MCF 10A (cell line): ENCODE data around the gene OLIG2. TPM values are rescaled to one million over a fixed set of nuclear protein-coding genes. Genes with fewer than 3 reads are reported as not detected.

Source experiments
- BruUV-seq: library from RNA; stranded (reverse); fragments of 400-500 nt; replicated peaks from 2 replicates; lab custom pipeline; 2021; lab: Mats Ljungman, UMichigan
- CTCF ChIA-PET: fragments of 300-600 bp; sonication (Branson Sonifier 250); formaldehyde crosslinking; extraction: SDS; loops from one replicate; lab custom pipeline; 2021; ENCODE audit warnings: antibody characterized with exemption, inconsistent platforms; lab: Yijun Ruan, JAX
- POLR2A ChIA-PET: fragments of 300-600, 350-650 bp; sonication (Branson Sonifier 250); formaldehyde crosslinking; extraction: SDS; loops from one replicate; lab custom pipeline; 2020; ENCODE audit warnings: antibody characterized with exemption, inconsistent platforms; lab: Yijun Ruan, JAX
- DNase-seq: peaks from one replicate; pipeline ENCODE4 v3.0.0-alpha.2; 2018; ENCODE audit not compliant: unreplicated experiment
- H3K27ac Mint-ChIP-seq: one replicate; pipeline ENCODE4 v1.8.0; 2022; ENCODE audit warnings: mild to moderate bottlenecking, low read depth, mixed read lengths; ENCODE audit not compliant: unreplicated experiment
- H3K27me3 Mint-ChIP-seq: one replicate; pipeline ENCODE4 v1.8.0; 2022; ENCODE audit warnings: mixed read lengths; ENCODE audit not compliant: insufficient read depth, unreplicated experiment
- H3K36me3 Mint-ChIP-seq: one replicate; pipeline ENCODE4 v1.8.0; 2022; ENCODE audit warnings: mild to moderate bottlenecking, moderate library complexity, mixed read lengths; ENCODE audit not compliant: insufficient read depth, unreplicated experiment
- H3K4me1 Mint-ChIP-seq: one replicate; pipeline ENCODE4 v1.8.0; 2022; ENCODE audit warnings: mixed read lengths; ENCODE audit not compliant: insufficient read depth, unreplicated experiment
- H3K4me3 Mint-ChIP-seq: one replicate; pipeline ENCODE4 v1.8.0; 2022; ENCODE audit warnings: mild to moderate bottlenecking, moderate library complexity, mixed read lengths; ENCODE audit not compliant: unreplicated experiment
- H3K9me3 Mint-ChIP-seq: one replicate; pipeline ENCODE4 v1.8.0; 2022; ENCODE audit warnings: mixed read lengths; ENCODE audit not compliant: unreplicated experiment
- intact Hi-C: fragments of 100-400 bp; cut with micrococcal nuclease; formaldehyde crosslinking; loops from 2 replicates; pipeline ENCODE4 v1.14.1; 2022
- total RNA-seq: library from RNA; stranded (reverse); gene quantifications from 2 replicates; pipeline ENCODE4 v1.2.3, GENCODE V29; 2022
- TF ChIP-seq, protein P1 (sequence below): fragments of 200-600 bp; IDR thresholded peaks from one replicate; pipeline ENCODE4 v1.8.0; 2022; ENCODE audit warnings: antibody characterized with exemption, mild to moderate bottlenecking; ENCODE audit not compliant: unreplicated experiment

The OLIG2 gene
- total RNA-seq, 1 experiment from 2014 or later = not detected

DNA sequence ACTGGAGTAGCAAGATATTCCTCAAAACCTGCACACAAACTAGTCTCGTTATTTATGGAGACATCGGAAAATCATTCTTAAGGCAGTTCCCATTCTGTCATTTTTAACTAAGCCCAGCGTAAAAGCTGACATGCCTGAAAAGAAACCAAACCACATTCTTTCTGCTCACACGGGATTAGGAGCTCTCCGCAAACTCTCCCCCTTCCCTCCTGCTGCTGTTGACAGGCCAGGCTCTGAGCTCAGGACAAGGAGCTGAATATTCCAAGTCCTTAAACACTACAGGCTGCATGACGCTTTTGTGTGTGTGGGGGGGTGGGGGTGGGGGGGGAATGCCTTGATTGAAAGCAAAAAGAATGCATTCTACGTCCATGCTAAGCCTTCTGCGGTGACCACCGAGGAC lies 49.4 kb downstream of the OLIG2 start:
- H3K36me3 Mint-ChIP-seq = no peaks in the 10 kb centered on the region
- H3K9me3 Mint-ChIP-seq = no peaks in the 10 kb centered on the region
- no TSS peak for BruUV-seq
- H3K27ac Mint-ChIP-seq = no peak overlapping the region
- no peak overlapping the region for H3K4me3 Mint-ChIP-seq
- ChIA-PET CTCF (interaction anchor here (0.5 kb wide), 1 partner anchor 28 kb away, joined by 3 read pairs; no protein-coding TSS in a partner anchor), POLR2A (no interaction called here)
- no peak for DNase-seq
- TF ChIP-seq, protein P1, sequence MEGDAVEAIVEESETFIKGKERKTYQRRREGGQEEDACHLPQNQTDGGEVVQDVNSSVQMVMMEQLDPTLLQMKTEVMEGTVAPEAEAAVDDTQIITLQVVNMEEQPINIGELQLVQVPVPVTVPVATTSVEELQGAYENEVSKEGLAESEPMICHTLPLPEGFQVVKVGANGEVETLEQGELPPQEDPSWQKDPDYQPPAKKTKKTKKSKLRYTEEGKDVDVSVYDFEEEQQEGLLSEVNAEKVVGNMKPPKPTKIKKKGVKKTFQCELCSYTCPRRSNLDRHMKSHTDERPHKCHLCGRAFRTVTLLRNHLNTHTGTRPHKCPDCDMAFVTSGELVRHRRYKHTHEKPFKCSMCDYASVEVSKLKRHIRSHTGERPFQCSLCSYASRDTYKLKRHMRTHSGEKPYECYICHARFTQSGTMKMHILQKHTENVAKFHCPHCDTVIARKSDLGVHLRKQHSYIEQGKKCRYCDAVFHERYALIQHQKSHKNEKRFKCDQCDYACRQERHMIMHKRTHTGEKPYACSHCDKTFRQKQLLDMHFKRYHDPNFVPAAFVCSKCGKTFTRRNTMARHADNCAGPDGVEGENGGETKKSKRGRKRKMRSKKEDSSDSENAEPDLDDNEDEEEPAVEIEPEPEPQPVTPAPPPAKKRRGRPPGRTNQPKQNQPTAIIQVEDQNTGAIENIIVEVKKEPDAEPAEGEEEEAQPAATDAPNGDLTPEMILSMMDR = no peak
- no peaks in the 10 kb centered on the region for H3K4me1 Mint-ChIP-seq
- intact Hi-C loops = no loop called here
- H3K27me3 Mint-ChIP-seq = peaks cover 73% of the 10 kb centered on the region

DNA sequence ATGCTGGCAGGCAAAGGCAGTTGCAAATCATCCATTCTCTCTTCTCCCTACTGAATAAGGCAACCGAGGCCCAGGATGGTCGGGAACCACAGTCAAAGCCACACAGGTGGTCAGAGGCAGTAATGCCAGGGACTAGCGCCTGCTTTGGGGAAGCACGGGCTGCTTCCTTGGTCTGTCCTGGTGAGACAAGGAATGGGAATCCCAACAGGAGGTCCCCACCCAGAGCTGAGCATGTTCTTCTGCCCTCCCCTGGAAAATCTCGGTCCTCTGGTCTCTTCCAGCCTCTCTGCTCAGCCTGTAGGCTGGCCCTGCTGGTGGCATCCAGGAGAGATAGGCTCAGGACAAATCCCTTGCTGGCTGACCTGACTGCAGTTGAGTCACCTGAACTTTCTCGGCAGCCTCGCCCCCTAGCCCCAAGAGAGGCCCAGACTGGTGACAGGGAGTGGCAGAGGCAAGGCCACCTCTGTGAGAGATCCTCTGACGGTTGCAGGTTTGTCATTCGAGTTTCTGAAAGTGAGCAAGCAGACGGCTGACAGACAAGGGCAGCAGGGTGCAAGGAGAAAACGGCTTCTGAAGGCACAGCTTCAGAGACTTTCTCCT lies 50.0 kb downstream of the OLIG2 start:
- intact Hi-C loops = no loop called here
- no peaks in the 10 kb centered on the region for H3K4me1 Mint-ChIP-seq
- H3K9me3 Mint-ChIP-seq = no peaks in the 10 kb centered on the region
- peaks cover 73% of the 10 kb centered on the region for H3K27me3 Mint-ChIP-seq
- TF ChIP-seq, protein P1 = no peak
- no peak overlapping the region for H3K27ac Mint-ChIP-seq
- BruUV-seq = no TSS peak
- DNase-seq = no peak
- CTCF ChIA-PET = interaction anchor here (0.6 kb wide), 1 partner anchor 1045 kb away, joined by 4 read pairs; no protein-coding TSS in a partner anchor
- no peak overlapping the region for H3K4me3 Mint-ChIP-seq
- H3K36me3 Mint-ChIP-seq = no peaks in the 10 kb centered on the region
- POLR2A ChIA-PET = no interaction called here

DNA sequence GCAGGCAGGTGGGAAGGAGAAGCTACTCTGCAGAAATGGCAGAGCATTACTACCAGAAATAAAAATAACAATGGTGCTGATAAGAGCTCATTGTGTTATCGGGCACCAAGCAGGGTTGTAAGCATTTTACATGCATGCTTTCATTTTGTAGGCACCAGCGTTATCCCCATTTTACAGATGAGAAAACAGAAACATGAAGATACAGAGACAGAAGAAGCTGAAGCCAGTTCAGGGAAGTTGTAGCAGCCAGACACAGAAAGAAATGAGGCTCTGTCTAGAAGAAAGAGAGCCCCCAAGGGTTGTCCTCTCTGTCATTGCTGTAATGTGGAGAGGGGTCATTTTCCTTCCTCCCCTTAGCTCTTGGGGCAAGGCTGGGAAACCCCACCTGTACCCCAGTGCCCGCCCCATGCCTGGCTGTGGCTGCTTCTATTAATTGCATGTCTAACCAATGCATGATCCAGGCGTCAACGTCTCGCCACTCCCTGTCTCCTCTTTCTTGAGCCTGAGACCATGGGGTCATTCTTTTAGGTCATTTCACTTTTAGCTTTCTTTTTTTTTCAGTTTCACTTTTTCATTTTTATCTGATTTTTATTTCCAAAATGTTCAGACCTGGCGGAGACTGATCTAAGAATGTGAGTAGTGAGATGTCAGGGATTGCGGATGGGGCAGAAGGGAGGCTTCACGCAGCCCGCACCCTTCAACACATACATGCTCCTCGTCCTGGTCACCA lies 51.0 kb downstream of the OLIG2 start:
- TF ChIP-seq, protein P1 = no peak
- Mint-ChIP-seq H3K27me3 (peaks cover 65% of the 10 kb centered on the region), H3K27ac (no peak overlapping the region), H3K4me1 (no peaks in the 10 kb centered on the region), H3K9me3 (no peaks in the 10 kb centered on the region), H3K36me3 (no peaks in the 10 kb centered on the region), H3K4me3 (no peak overlapping the region)
- ChIA-PET CTCF (interaction anchor here (0.6 to 0.7 kb wide), 3 partner anchors 79 to 1044 kb away, joined by 3 to 4 read pairs (median 3); no protein-coding TSS in a partner anchor), POLR2A (interaction anchor here (0.6 kb wide), 2 partner anchors 47 to 48 kb away, joined by 3 read pairs; no protein-coding TSS in a partner anchor)
- DNase-seq = no peak
- intact Hi-C loops = no loop called here
- BruUV-seq = no TSS peak

Other genes starting within 250 kb of the OLIG2 start
- gene OLIG1, start 44.2 kb downstream of the OLIG2 start, total RNA-seq = not detected in 2 replicates
- 7.3 and 8.8 TPM in 2 replicates for gene IFNAR2, start 204.0 kb downstream of the OLIG2 start, total RNA-seq
- gene IL10RB, start 240.4 kb downstream of the OLIG2 start, total RNA-seq = 23.2 and 26.3 TPM in 2 replicates